B cell (primary cell): ENCODE data around the gene ADGRD1.

Source experiments
- EZH2 ChIP-seq: IDR thresholded peaks from 2 replicates; pipeline ENCODE4 v1.6.1; 2012; ENCODE audit warnings: borderline replicate concordance, low read depth, mild to moderate bottlenecking, moderate library complexity, low read length; ENCODE audit not compliant: insufficient read depth, poor library complexity, severe bottlenecking
- TF ChIP-seq, protein P1 (sequence below): fragments of 200-600 bp; IDR thresholded peaks from one replicate; pipeline ENCODE4 v1.8.0; 2022; ENCODE audit warnings: antibody characterized with exemption, mild to moderate bottlenecking

DNA sequence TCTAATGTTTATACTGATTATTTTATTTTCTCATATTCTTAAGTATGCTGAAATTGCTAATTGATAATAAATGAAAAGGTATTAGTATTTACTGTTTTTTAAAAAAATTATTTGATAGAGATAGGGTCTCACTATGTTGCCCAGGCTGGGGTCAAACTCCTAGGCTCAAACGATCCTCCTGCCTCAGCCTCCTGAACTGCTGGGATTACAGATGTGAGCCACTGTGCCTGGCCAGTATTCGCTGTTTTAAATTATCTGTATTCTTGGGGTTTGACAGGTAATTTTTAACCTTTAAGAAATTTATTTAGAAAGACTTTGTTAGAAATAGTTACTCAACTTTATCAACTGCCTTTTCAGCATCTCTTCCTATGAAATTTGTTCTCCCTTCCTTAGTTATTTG is 49.6 kb upstream of the ADGRD1 start:
- TF ChIP-seq, protein P1, sequence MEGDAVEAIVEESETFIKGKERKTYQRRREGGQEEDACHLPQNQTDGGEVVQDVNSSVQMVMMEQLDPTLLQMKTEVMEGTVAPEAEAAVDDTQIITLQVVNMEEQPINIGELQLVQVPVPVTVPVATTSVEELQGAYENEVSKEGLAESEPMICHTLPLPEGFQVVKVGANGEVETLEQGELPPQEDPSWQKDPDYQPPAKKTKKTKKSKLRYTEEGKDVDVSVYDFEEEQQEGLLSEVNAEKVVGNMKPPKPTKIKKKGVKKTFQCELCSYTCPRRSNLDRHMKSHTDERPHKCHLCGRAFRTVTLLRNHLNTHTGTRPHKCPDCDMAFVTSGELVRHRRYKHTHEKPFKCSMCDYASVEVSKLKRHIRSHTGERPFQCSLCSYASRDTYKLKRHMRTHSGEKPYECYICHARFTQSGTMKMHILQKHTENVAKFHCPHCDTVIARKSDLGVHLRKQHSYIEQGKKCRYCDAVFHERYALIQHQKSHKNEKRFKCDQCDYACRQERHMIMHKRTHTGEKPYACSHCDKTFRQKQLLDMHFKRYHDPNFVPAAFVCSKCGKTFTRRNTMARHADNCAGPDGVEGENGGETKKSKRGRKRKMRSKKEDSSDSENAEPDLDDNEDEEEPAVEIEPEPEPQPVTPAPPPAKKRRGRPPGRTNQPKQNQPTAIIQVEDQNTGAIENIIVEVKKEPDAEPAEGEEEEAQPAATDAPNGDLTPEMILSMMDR, result no peak
- TF ChIP-seq EZH2, result no peak
